Endothelial cell of umbilical vein (primary cell): ENCODE measurements around the gene ADIPOQ. TPM values are rescaled to one million over a fixed set of nuclear protein-coding genes. Genes with fewer than 3 reads are reported as not detected.

Source experiments
- BruUV-seq: library from RNA; stranded (reverse); fragments of 400-500 nt; replicated peaks from 2 replicates; lab custom pipeline; 2021; lab: Mats Ljungman, UMichigan
- CTCF ChIA-PET: fragments of 300-600, 350-600 bp; sonication (Branson Sonifier 250); formaldehyde crosslinking; loops from one replicate; lab custom pipeline; 2021; ENCODE audit warnings: antibody characterized with exemption, inconsistent platforms; lab: Charles Lee
- POLR2A ChIA-PET: fragments of 300-600, 350-600 bp; sonication (Branson Sonifier 250); formaldehyde crosslinking; loops from one replicate; lab custom pipeline; 2021; ENCODE audit warnings: antibody characterized with exemption, inconsistent platforms; lab: Charles Lee
- DNase-seq: peaks from one replicate; pipeline ENCODE4 v3.0.0-alpha.2; 2011; ENCODE audit warnings: low read depth, low spot score
- FAIRE-seq: peaks from 2 replicates; lab custom pipeline; 2011; peaks lifted over from hg19 to GRCh38; lab: Jason Lieb, UNC
- H2AFZ ChIP-seq: 2 replicates; pipeline ENCODE4 v1.6.0; 2012; ENCODE audit warnings: low read depth, low read length, control low read depth, inconsistent platforms
- H3K27ac ChIP-seq: 2 replicates; pipeline ENCODE4 v1.5.1; 2011; ENCODE audit warnings: low read depth, mild to moderate bottlenecking, control low read depth, low read length, moderate library complexity; ENCODE audit not compliant: insufficient read depth
- H3K27me3 ChIP-seq, 2 experiments: 2 replicates each; pipeline versions ENCODE4 v1.6.0 to v1.6.1; 2011; ENCODE audit warnings: low read length in 2 of 2, mixed read lengths in 1 of 2; ENCODE audit not compliant: control insufficient read depth in 2 of 2, insufficient read depth in 2 of 2
- H3K36me3 ChIP-seq, 2 experiments: 2 replicates in 1 of 2; 3 replicates in 1 of 2; pipeline ENCODE4 v1.5.1; 2011; ENCODE audit warnings: low read length in 2 of 2, mild to moderate bottlenecking in 1 of 2, moderate library complexity in 1 of 2; ENCODE audit not compliant: control insufficient read depth in 2 of 2, insufficient read depth in 2 of 2; ENCODE audit errors: extremely low read depth in 1 of 2
- H3K4me1 ChIP-seq: 3 replicates; pipeline ENCODE4 v1.5.1; 2011; ENCODE audit warnings: mild to moderate bottlenecking, low read length; ENCODE audit not compliant: control insufficient read depth, insufficient read depth; ENCODE audit errors: extremely low read depth
- H3K4me2 ChIP-seq: 2 replicates; pipeline ENCODE4 v1.6.1; 2011; ENCODE audit warnings: low read length, control low read depth, mixed read lengths; ENCODE audit not compliant: insufficient read depth
- H3K4me3 ChIP-seq, 3 experiments: fragments of 200-600 bp in 1 of 3; sonication (generic), shearing (Covaris generic) in 1 of 3; replicated peaks in 1 of 3; 2 replicates each; pipeline ENCODE4 v1.5.1; 2011 to 2016; ENCODE audit warnings: control low read depth in 3 of 3, low read length in 3 of 3, mild to moderate bottlenecking in 2 of 3, inconsistent platforms in 1 of 3, low read depth in 1 of 3, moderate library complexity in 1 of 3; ENCODE audit not compliant: insufficient read depth in 1 of 3
- H3K79me2 ChIP-seq: 2 replicates; pipeline ENCODE4 v1.6.0; 2012; ENCODE audit warnings: low read length, inconsistent platforms; ENCODE audit not compliant: control insufficient read depth, insufficient read depth
- H3K9ac ChIP-seq: replicated peaks from 2 replicates; pipeline ENCODE3; 2011; ENCODE audit warnings: low read length, control low read depth; ENCODE audit not compliant: insufficient read depth; ENCODE audit errors: extremely low read depth
- H3K9me1 ChIP-seq: replicated peaks from 3 replicates; pipeline ENCODE4 v1.6.0; 2011; ENCODE audit warnings: mild to moderate bottlenecking, low read length; ENCODE audit not compliant: control insufficient read depth, insufficient read depth; ENCODE audit errors: extremely low read depth
- H3K9me3 ChIP-seq: replicated peaks from 2 replicates; pipeline ENCODE4 v1.5.1; 2012; ENCODE audit warnings: low read length, inconsistent platforms; ENCODE audit not compliant: control insufficient read depth, insufficient read depth
- H4K20me1 ChIP-seq: replicated peaks from 2 replicates; pipeline ENCODE3; 2011; ENCODE audit warnings: mild to moderate bottlenecking, low read length; ENCODE audit not compliant: control insufficient read depth, insufficient read depth; ENCODE audit errors: extremely low read depth
- CTCF ChIP-seq, 2 donors: IDR thresholded peaks; 1 replicate in 1 of 2; 2 replicates in 1 of 2; pipeline ENCODE4 v1.5.1; 2011; ENCODE audit warnings: low read length in 2 of 2, mild to moderate bottlenecking in 2 of 2, moderate library complexity in 2 of 2, control low read depth in 1 of 2, inconsistent platforms in 1 of 2, low read depth in 1 of 2; ENCODE audit not compliant: insufficient read depth in 1 of 2; ENCODE audit errors: extremely low read depth in 1 of 2
- EZH2 ChIP-seq: IDR thresholded peaks from 2 replicates; pipeline ENCODE4 v1.6.1; 2012; ENCODE audit warnings: borderline replicate concordance, low read depth, mild to moderate bottlenecking, moderate library complexity, low read length, inconsistent platforms; ENCODE audit not compliant: severe bottlenecking
- FOS ChIP-seq: IDR thresholded peaks from 2 replicates; pipeline ENCODE4 v1.6.1; 2011; ENCODE audit warnings: mild to moderate bottlenecking, low read length, moderate library complexity, borderline replicate concordance; ENCODE audit not compliant: insufficient read depth
- GATA2 ChIP-seq: IDR thresholded peaks from 2 replicates; pipeline ENCODE4 v1.7.0; 2011; ENCODE audit warnings: low read depth, mild to moderate bottlenecking, moderate library complexity, mixed read lengths, low read length; ENCODE audit not compliant: insufficient read length, insufficient read depth
- JUN ChIP-seq: IDR thresholded peaks from 2 replicates; pipeline ENCODE4 v1.6.1; 2011; ENCODE audit warnings: borderline replicate concordance, low read depth; ENCODE audit not compliant: insufficient read length, insufficient read depth
- MAX ChIP-seq: IDR thresholded peaks from 2 replicates; pipeline ENCODE4 v1.6.1; 2011; ENCODE audit not compliant: insufficient read depth, insufficient read length
- MYC ChIP-seq: IDR thresholded peaks from one replicate; pipeline ENCODE4 v1.6.1; 2011; ENCODE audit warnings: mild to moderate bottlenecking, low read depth, low read length
- POLR2A ChIP-seq: IDR thresholded peaks from 2 replicates; pipeline ENCODE4 v1.6.1; 2012; ENCODE audit warnings: low read depth, mild to moderate bottlenecking, control low read depth, low read length
- POLR2AphosphoS5 ChIP-seq: IDR thresholded peaks from 2 replicates; pipeline ENCODE4 v1.6.1; 2012; ENCODE audit warnings: low read depth, mild to moderate bottlenecking, control low read depth, low read length, moderate library complexity; ENCODE audit not compliant: insufficient read depth
- dilution Hi-C: fragments of 300-500 bp; cut with MboI; formaldehyde crosslinking; loops from one replicate; pipeline ENCODE4 v1.15.0; 2019; ENCODE audit warnings: low sequenced_read_pairs; ENCODE audit not compliant: extremely low pct_ligation_motif_present
- intact Hi-C: fragments of 100-400 bp; cut with micrococcal nuclease; formaldehyde crosslinking; loops from one replicate; pipeline ENCODE4 v1.10.0; 2022
- polyA plus RNA-seq, 4 experiments: library from polyadenylated mRNA; depleted of rRNA in 3 of 4; stranded (reverse) in 3 of 4; unstranded in 1 of 4; fragments of >200 nt; gene quantifications; 2 replicates each; pipeline versions ENCODE4 v1.2.1 to v1.2.3, GENCODE V29; 2011 to 2012; ENCODE audit warnings: missing spikeins in 1 of 4
- total RNA-seq: library from RNA; stranded (reverse); gene quantifications from 2 replicates; pipeline ENCODE4 v1.2.3, GENCODE V29; 2021

ADIPOQ gene
- total and polyA plus RNA-seq, 2 donors (not counting 3 experiments of a cell fraction or from before 2014, with no cell fraction given), result not detected

GRCh38 chr3:186832276-186832675 lies 10.2 kb upstream of the ADIPOQ start:
- CTCF ChIA-PET, result interaction anchor here (1.1 kb wide), 1 partner anchor 17 kb away, joined by 4 read pairs; no protein-coding TSS in a partner anchor
- Histone ChIP-seq H4K20me1 (no peaks in the 10 kb centered on the region), H3K36me3 (no peaks in the 10 kb centered on the region), H3K9ac (no peak overlapping the region), H3K27ac (no peak overlapping the region), H3K4me3 (no peak overlapping the region), H3K9me3 (no peaks in the 10 kb centered on the region), H3K27me3 (peaks cover 36 to 50% of the 10 kb centered on the region in 2 experiments), H2AFZ (no peak overlapping the region), H3K4me2 (no peak overlapping the region), H3K4me1 (no peaks in the 10 kb centered on the region), H3K9me1 (no peaks in the 10 kb centered on the region), H3K79me2 (no peaks in the 10 kb centered on the region)
- dilution Hi-C loops, result no loop called here
- POLR2A ChIA-PET, result no interaction called here
- TF ChIP-seq POLR2A (no peak), FOS (no peak), GATA2 (no peak), EZH2 (no peak), POLR2AphosphoS5 (no peak), MYC (no peak), MAX (no peak), JUN (no peak), CTCF (IDR thresholded peaks at IDR 0.05; ENCODE audit: extremely low read depth in 1 of 2, insufficient read depth in 1 of 2, low read depth in 1 of 2, low read length in 2 of 2) (no peak)
- FAIRE-seq (no peak), DNase-seq (no peak)
- no TSS peak for BruUV-seq
- intact Hi-C loops, result no loop called here
